ENCODE measurements around the gene NRAS. TPM values are rescaled to one million over a fixed set of nuclear protein-coding genes. Genes with fewer than 3 reads are reported as not detected.
A peak's percentile ranks its signal among the peaks of the same experiment; 100 is the strongest.

The NRAS gene
- total RNA-seq, 2 experiments from 2014 or later = 51.7 to 52.1 TPM

GRCh38 chr1:114670083-114671010, 46.2 kb downstream of the NRAS start:
- Mint-ChIP-seq H3K36me3 (no peaks in the 10 kb centered on the region), H3K4me1 (ENCODE audit: low read depth) (peaks cover 7% of the 10 kb centered on the region), H3K9me3 (no peaks in the 10 kb centered on the region), H3K27ac (no peak overlapping the region), H3K4me3 (peak overlapping the region; percentile 88), H3K27me3 (peaks cover 2% of the 10 kb centered on the region)
- intact Hi-C loops (cut with micrococcal nuclease) = loop anchor here (1.0 to 5.0 kb wide), 5 partner anchors 46 to 392 kb away; partner anchors contain the start of genes BCAS2, CSDE1 and NRAS
- ChIA-PET POLR2A (interaction anchor here (1.4 to 1.8 kb wide), 2 partner anchors 45 to 159 kb away, joined by 3 to 5 read pairs; partner anchors contain the start of gene TRIM33), CTCF (interaction anchor here (1.3 to 1.4 kb wide), 2 partner anchors 10 to 325 kb away, joined by 3 read pairs; no protein-coding TSS in a partner anchor)
- peak; percentile 92 for DNase-seq

GRCh38 chr1:114669562-114670082, 46.9 kb downstream of the NRAS start, which contains the start of gene DENND2C:
TSS of gene DENND2C (minus strand) at chr1:114670049. CDS start at chr1:114625984, 44,065 bp downstream.
- H3K36me3 Mint-ChIP-seq = no peaks in the 10 kb centered on the region
- peaks cover 2% of the 10 kb centered on the region for H3K27me3 Mint-ChIP-seq
- no peak for DNase-seq
- POLR2A ChIA-PET = interaction anchor here (1.4 to 1.8 kb wide), 2 partner anchors 46 to 159 kb away, joined by 3 to 5 read pairs; partner anchors contain the start of gene TRIM33
- H3K4me3 Mint-ChIP-seq = peak within 1 kb of the TSS; percentile 88
- H3K27ac Mint-ChIP-seq = no peak within 1 kb of the TSS
- H3K9me3 Mint-ChIP-seq = no peaks in the 10 kb centered on the region
- H3K4me1 Mint-ChIP-seq (ENCODE audit: low read depth) = peaks cover 7% of the 10 kb centered on the region
- intact Hi-C loops (cut with micrococcal nuclease) = loop anchor here (1.0 to 5.0 kb wide), 4 partner anchors 47 to 393 kb away; partner anchors contain the start of genes BCAS2, CSDE1 and NRAS
- CTCF ChIA-PET = interaction anchor here (0.9 to 1.4 kb wide), 2 partner anchors 9 to 323 kb away, joined by 3 read pairs; no protein-coding TSS in a partner anchor

- no peak for DNase-seq
- intact Hi-C loops (cut with micrococcal nuclease) = no loop called here
- no peaks in the 10 kb centered on the region for H3K36me3 Mint-ChIP-seq
- ChIA-PET CTCF (interaction anchor here (0.9 to 1.4 kb wide), 3 partner anchors 9 to 322 kb away, joined by 3 read pairs; partner anchors contain the start of gene TRIM33), POLR2A (interaction anchor here (1.4 to 1.8 kb wide), 2 partner anchors 47 to 158 kb away, joined by 3 to 5 read pairs; partner anchors contain the start of gene TRIM33)
- H3K9me3 Mint-ChIP-seq = no peaks in the 10 kb centered on the region
- H3K4me1 Mint-ChIP-seq (ENCODE audit: low read depth) = peaks cover 7% of the 10 kb centered on the region
- H3K4me3 Mint-ChIP-seq = peak overlapping the region; percentile 88
- no peak overlapping the region for H3K27ac Mint-ChIP-seq
- H3K27me3 Mint-ChIP-seq = peaks cover 2% of the 10 kb centered on the region
These were observed 47.6 kb downstream of the NRAS start for GRCh38 chr1:114668784-114669561.

GRCh38 chr1:114668373-114668772, 48.2 kb downstream of the NRAS start:
- Mint-ChIP-seq H3K27ac (no peak overlapping the region), H3K36me3 (no peaks in the 10 kb centered on the region), H3K9me3 (no peaks in the 10 kb centered on the region), H3K4me1 (ENCODE audit: low read depth) (peaks cover 7% of the 10 kb centered on the region), H3K27me3 (peaks cover 2% of the 10 kb centered on the region), H3K4me3 (no peak overlapping the region)
- DNase-seq = no peak
- intact Hi-C loops (cut with micrococcal nuclease) = no loop called here
- ChIA-PET POLR2A (no interaction called here), CTCF (interaction anchor here (0.7 to 0.9 kb wide), 3 partner anchors 157 to 321 kb away, joined by 3 read pairs; partner anchors contain the start of gene TRIM33)

GRCh38 chr1:114666954-114667353, 49.6 kb downstream of the NRAS start:
- peaks cover 2% of the 10 kb centered on the region for H3K27me3 Mint-ChIP-seq
- ChIA-PET POLR2A (no interaction called here), CTCF (no interaction called here)
- H3K36me3 Mint-ChIP-seq = no peaks in the 10 kb centered on the region
- H3K4me1 Mint-ChIP-seq (ENCODE audit: low read depth) = peaks cover 7% of the 10 kb centered on the region
- no peak overlapping the region for H3K4me3 Mint-ChIP-seq
- intact Hi-C loops (cut with micrococcal nuclease) = no loop called here
- no peak for DNase-seq
- H3K9me3 Mint-ChIP-seq = no peaks in the 10 kb centered on the region
- no peak overlapping the region for H3K27ac Mint-ChIP-seq

- Mint-ChIP-seq H3K4me1 (ENCODE audit: low read depth) (no peaks in the 10 kb centered on the region), H3K27me3 (peaks cover 13% of the 10 kb centered on the region), H3K36me3 (no peaks in the 10 kb centered on the region), H3K9me3 (no peaks in the 10 kb centered on the region), H3K4me3 (no peak overlapping the region), H3K27ac (no peak overlapping the region)
- no peak for DNase-seq
- intact Hi-C loops (cut with micrococcal nuclease) = no loop called here
- ChIA-PET CTCF (interaction anchor here (1.1 to 1.2 kb wide), 3 partner anchors 9 to 71 kb away, joined by 3 read pairs; partner anchors contain the start of gene DENND2C), POLR2A (no interaction called here)
These were observed 56.3 kb downstream of the NRAS start for GRCh38 chr1:114660238-114660637.

Other genes starting within 250 kb of the NRAS start
- 10 to 100 TPM; 26.9 to 27.9 TPM for gene TRIM33, start 205.6 kb downstream of the NRAS start, total RNA-seq
- gene BCAS2, start 135.2 kb downstream of the NRAS start, total RNA-seq = 10 to 100 TPM; 48.5 to 49.0 TPM
- under 1 TPM; 0.90 to 0.93 TPM for gene DENND2C, start 46.7 kb downstream of the NRAS start, total RNA-seq
- not detected for gene AMPD1, start 21.2 kb downstream of the NRAS start, total RNA-seq
- gene CSDE1, start 41.2 kb upstream of the NRAS start, total RNA-seq = 100 to 1,000 TPM; 452 to 464 TPM
- gene SIKE1, start 63.9 kb upstream of the NRAS start, total RNA-seq = 10 to 100 TPM; 60.4 to 66.7 TPM
- gene SYCP1, start 138.1 kb upstream of the NRAS start, total RNA-seq = not detected